ENCODE data around the gene PLOD3.
"Not testable (repeated sequence)": the region's sequence is repeated elsewhere in the genome, so short reads cannot be mapped to it uniquely, and the experiment has no call there.

The PLOD3 gene, protein sequence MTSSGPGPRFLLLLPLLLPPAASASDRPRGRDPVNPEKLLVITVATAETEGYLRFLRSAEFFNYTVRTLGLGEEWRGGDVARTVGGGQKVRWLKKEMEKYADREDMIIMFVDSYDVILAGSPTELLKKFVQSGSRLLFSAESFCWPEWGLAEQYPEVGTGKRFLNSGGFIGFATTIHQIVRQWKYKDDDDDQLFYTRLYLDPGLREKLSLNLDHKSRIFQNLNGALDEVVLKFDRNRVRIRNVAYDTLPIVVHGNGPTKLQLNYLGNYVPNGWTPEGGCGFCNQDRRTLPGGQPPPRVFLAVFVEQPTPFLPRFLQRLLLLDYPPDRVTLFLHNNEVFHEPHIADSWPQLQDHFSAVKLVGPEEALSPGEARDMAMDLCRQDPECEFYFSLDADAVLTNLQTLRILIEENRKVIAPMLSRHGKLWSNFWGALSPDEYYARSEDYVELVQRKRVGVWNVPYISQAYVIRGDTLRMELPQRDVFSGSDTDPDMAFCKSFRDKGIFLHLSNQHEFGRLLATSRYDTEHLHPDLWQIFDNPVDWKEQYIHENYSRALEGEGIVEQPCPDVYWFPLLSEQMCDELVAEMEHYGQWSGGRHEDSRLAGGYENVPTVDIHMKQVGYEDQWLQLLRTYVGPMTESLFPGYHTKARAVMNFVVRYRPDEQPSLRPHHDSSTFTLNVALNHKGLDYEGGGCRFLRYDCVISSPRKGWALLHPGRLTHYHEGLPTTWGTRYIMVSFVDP

GRCh38 chr7:101217388-101218235 lies at the start of gene PLOD3, which contains the start of gene ZNHIT1:
TSS of gene PLOD3 (minus strand) at chr7:101217581. CDS start at chr7:101217274, 307 bp downstream.
TSS of gene ZNHIT1 (plus strand) at chr7:101218165. CDS start at chr7:101218196, 31 bp downstream.
- FAIRE-seq (peak; percentile 70), DNase-seq (ENCODE audit: insufficient read length, low spot score) (peak; percentile 97)
- no peak; the same call in none of the 2 replicates for TF ChIP-seq POLR2A (IDR thresholded peaks at IDR 0.05; ENCODE audit: low read depth, low read length)

- no peak for DNase-seq (ENCODE audit: insufficient read length, low spot score)
- no peak for FAIRE-seq
- TF ChIP-seq POLR2A (IDR thresholded peaks at IDR 0.05; ENCODE audit: low read depth, low read length) = no peak
Measured at GRCh38 chr7:101265622-101266516, 48.5 kb upstream of the PLOD3 start.

DNA sequence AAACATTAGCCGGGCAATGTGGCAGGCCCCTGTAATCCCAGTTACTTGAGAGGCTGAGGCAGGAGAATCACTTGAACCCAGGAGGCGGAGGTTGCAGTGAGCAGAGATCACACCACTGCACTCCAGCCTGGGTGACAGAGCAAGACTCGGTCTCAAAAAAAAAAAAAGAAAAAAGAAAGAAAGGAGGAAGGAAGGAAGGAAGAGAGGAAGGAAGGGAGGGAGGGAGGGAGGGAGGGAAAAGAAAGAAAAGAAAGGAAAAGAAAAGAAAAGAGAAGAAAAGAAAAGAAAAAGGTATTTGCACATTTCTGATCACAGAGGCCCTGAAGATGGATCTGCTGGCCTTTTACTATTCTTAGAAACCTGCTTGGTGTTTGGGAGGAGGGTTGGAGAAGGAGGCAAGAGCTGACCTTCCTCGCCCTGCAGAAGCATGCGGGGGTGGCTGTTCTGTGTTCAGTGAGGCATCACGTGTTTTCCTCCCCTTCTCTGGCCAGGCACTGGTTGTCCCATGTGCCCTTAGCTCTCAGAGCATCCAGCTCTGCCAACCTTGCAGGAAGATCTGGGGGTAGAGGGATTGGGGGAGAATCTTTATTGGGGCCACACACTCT lies 46.8 kb upstream of the PLOD3 start:
- not testable (repeated sequence) for FAIRE-seq; DNase-seq (ENCODE audit: insufficient read length, low spot score)

DNA sequence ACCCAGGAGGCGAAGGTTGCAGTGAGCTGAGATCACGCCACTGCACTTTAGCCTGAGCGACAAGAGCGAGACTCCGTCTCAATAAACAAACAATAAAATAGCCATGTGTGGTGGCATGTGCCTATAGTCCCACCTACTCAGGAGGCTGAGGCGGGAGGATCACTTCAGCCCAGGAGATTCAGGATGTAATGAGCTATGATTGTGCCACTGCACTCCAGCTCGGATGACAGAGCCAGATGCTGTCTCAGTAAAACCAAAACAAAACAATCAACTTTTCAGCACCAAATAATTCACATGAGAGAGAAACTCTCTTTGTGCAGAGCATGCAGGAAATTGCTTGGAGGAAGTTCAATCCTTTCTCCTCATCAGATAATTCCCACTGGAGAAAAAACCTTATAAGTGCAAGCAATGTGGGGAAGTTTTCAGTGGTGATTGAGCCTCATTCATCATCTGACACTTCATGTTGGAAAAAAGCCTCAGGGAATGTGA lies 40.9 kb upstream of the PLOD3 start:
- DNase-seq (ENCODE audit: insufficient read length, low spot score) = no peak
- TF ChIP-seq POLR2A (IDR thresholded peaks at IDR 0.05; ENCODE audit: low read depth, low read length) = no peak
- no peak for FAIRE-seq

DNA sequence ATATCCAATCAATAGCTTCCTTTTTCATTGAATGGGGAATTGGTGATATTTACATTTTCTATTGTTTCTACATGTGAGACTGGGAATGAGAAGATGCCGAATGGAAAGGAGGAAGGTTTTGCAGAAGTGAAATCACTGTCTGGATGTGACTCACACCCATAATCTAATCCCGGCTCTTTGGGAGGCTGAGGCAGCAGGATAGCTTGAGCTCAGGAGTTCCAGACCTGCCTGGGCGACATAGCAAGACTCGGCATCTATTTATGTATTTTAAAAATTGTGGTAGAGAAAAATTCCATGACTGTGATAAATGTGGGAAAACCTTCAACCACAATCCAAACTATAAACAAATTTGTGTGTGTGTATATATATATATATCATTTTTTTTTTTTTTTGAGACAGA lies 38.4 kb upstream of the PLOD3 start:
- FAIRE-seq = no peak
- TF ChIP-seq POLR2A (IDR thresholded peaks at IDR 0.05; ENCODE audit: low read depth, low read length) = no peak

GRCh38 chr7:101253199-101253598 lies 35.8 kb upstream of the PLOD3 start:
- FAIRE-seq; DNase-seq (ENCODE audit: insufficient read length, low spot score): not testable (repeated sequence)

More for the DNA sequence above, 38.4 kb upstream of the PLOD3 start:
- no peak for DNase-seq (ENCODE audit: insufficient read length, low spot score)

DNA sequence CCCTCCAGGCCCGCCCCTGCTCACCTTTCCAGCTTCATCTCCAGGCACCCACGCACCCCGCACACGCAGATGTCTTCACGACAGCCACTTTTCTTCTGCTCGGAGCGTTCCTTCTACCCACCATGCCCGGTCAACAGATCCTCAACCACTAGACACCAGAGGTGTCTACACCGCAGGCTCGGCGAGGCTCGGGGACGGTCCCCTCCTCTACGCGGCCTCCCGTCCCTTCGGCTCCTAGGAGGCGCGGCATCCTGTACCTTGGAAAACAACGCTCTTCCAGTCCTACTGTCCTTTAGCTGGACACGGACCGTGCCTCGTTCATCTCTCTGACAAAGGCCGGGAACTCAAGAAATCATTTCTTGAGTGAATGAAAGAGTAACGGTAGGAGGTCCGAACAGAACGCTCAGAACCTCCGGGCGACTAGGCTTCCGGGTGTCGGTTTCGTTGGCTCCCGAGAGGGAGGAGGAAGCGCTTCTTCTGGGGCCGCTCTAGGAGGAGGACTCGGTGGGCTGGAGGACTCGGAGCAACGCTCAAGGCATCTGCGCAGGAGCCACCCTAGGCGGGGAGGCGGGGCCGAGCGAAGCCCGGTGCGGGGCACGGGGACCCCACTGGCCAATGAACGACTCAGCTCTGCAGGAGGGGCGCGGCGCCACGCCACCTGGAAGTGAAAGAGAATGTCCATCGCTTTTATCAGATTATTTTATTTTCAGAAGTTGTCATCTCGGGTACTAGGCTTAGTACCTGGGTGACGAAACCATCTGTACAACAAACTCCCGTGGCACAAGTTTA lies 34.7 kb upstream of the PLOD3 start:
- FAIRE-seq (no peak), DNase-seq (ENCODE audit: insufficient read length, low spot score) (peak; percentile 97)
- peak; percentile 60 for TF ChIP-seq POLR2A (IDR thresholded peaks at IDR 0.05; ENCODE audit: low read depth, low read length)

- FAIRE-seq = no peak
- no peak for DNase-seq (ENCODE audit: insufficient read length, low spot score)
- no peak for TF ChIP-seq POLR2A (IDR thresholded peaks at IDR 0.05; ENCODE audit: low read depth, low read length)
Measured at GRCh38 chr7:101250324-101250723, 32.9 kb upstream of the PLOD3 start.

DNA sequence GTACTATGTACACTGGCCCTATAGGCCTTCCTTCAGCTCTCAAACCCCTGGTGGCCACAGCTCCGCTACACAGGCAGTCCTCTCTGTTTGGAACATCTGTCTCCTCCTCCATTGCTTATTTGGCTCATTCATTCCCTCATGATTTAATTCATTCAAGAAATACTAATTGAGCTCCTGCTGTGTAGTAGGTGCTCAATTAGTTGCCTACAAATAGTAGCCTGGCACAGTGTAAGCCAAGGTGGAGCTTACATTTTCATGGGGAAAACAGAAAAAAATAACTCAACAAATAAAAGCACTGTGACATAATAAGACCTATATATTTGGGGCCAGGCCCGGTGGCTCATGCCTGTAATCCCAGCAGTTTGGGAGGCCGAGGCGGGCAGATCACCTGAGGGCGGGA lies 30.9 kb upstream of the PLOD3 start:
- FAIRE-seq (no peak), DNase-seq (ENCODE audit: insufficient read length, low spot score) (no peak)

DNA sequence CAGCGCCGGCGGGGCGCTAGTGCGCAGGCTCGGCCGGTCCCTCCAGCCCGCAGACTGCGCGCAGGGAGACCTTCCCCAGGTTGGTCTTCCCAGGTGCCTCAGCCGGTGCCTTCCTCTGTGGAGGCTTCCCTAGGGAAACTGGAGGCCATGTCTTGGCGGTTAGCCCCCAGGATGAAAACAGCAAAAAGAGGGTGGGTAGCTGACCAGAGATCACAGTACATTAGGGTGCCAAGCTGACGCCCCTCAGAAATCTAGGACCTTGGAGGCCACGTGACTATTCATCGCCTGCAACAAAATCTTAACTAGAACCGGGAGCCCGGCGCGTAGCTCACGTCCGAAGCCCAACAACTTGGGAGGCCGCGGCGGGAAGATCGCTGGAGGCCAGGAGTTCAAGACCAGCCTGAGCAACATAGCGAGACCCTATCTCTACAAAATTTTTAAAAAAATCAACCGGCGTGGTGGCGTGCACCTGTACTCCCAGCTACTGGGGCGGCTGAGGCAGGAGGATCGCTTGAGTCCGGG lies 27.8 kb upstream of the PLOD3 start:
- FAIRE-seq (no peak), DNase-seq (ENCODE audit: insufficient read length, low spot score) (no peak)
- peak; percentile 67; the same call in 1 of the 2 replicates for TF ChIP-seq POLR2A (IDR thresholded peaks at IDR 0.05; ENCODE audit: low read depth, low read length)

More for the DNA sequence above, 30.9 kb upstream of the PLOD3 start:
- TF ChIP-seq POLR2A (IDR thresholded peaks at IDR 0.05; ENCODE audit: low read depth, low read length) = no peak

DNA sequence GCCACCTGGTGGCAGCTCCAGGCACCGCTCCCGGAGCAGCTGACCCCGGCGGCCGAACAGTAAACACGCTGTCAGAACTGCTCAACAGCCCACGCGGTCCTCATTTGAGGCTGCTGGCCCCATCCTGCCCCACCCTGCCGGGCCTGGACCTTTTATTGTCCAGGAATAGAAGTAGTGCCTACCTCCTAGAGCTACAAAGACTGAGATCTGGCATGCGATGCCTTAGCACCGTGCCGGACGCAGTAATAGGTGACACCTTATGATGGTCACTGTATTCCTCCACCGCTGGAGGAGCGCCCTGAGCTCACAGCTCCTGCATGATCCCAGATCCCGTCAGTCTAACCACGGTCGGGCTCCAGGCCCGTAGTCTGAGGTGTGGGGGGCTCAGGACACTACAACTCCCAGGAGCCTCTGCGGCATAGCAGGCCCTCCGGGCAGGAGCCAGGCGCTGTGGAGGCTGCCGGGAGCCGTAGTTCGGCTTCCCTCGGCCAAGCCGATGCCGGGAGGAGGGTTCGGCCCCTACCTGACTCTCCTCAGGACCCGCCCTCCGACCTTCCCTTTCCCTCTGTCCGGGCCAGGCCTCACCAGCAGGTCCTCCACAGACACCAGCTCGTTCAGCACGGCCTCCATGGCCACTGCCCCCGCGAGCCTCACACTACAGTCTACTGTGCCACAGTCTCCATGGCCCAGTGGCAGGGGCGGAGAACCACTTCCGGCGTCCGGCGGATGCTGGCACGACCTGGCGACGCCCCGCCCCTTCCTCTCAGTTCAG lies 27.2 kb upstream of the PLOD3 start, which contains the start of gene FIS1:
FIS1 (minus strand) TSS at position 707 of the 772 bp plus-strand sequence; CDS start at position 630, 77 bp downstream.
- peak; percentile 95 for DNase-seq (ENCODE audit: insufficient read length, low spot score)
- FAIRE-seq = no peak
- no peak; the same call in 1 of the 2 replicates for TF ChIP-seq POLR2A (IDR thresholded peaks at IDR 0.05; ENCODE audit: low read depth, low read length)

Measured in H54 (cell line).